ENCODE results near the gene CALML6. TPM values are rescaled to one million over a fixed set of nuclear protein-coding genes. Genes with fewer than 3 reads are reported as not detected.

The CALML6 gene
- polyA plus RNA-seq (2012; ENCODE audit: insufficient read depth, insufficient read length, low read depth) = 0.39 TPM

GRCh38 chr1:1914971-1915692 is at the start of gene CALML6:
Gene CALML6 (plus strand): TSS chr1:1915260. CDS start chr1:1915281, 21 bp downstream.
- TF ChIP-seq CTCF (IDR thresholded peaks at IDR 0.05; ENCODE audit: low read depth, low read length) = no peak
- no peak for DNase-seq
- Histone ChIP-seq H3K27me3 (no peaks in the 10 kb centered on the region), H3K4me1 (no peaks in the 10 kb centered on the region), H3K9me3 (no peaks in the 10 kb centered on the region), H3K36me3 (no peaks in the 10 kb centered on the region), H3K4me3 (ENCODE audit: low read depth, low read length) (no peak within 1 kb of the TSS)

- Histone ChIP-seq H3K9me3 (no peaks in the 10 kb centered on the region), H3K4me1 (peaks cover 4% of the 10 kb centered on the region; the same call in 1 of the 2 replicates), H3K4me3 (ENCODE audit: low read depth, low read length) (no peak overlapping the region), H3K27me3 (no peaks in the 10 kb centered on the region), H3K36me3 (peaks cover 18% of the 10 kb centered on the region)
- DNase-seq = no peak
- TF ChIP-seq CTCF (IDR thresholded peaks at IDR 0.05; ENCODE audit: low read depth, low read length) = no peak
These were observed 47.9 kb upstream of the CALML6 start for GRCh38 chr1:1867164-1867563.

GRCh38 chr1:1869469-1869868 is 45.6 kb upstream of the CALML6 start:
- DNase-seq = no peak
- peaks cover 33% of the 10 kb centered on the region for H3K36me3 ChIP-seq

GRCh38 chr1:1872329-1872994 is 42.6 kb upstream of the CALML6 start:
- H3K27me3 ChIP-seq = no peaks in the 10 kb centered on the region
- H3K4me3 ChIP-seq (ENCODE audit: low read depth, low read length) = no peak overlapping the region
- no peak for DNase-seq
- H3K9me3 ChIP-seq = no peaks in the 10 kb centered on the region
- peaks cover 58% of the 10 kb centered on the region for H3K36me3 ChIP-seq
- H3K4me1 ChIP-seq = no peaks in the 10 kb centered on the region
- TF ChIP-seq CTCF (IDR thresholded peaks at IDR 0.05; ENCODE audit: low read depth, low read length) = no peak

More at GRCh38 chr1:1869469-1869868, 45.6 kb upstream of the CALML6 start:
- TF ChIP-seq CTCF (IDR thresholded peaks at IDR 0.05; ENCODE audit: low read depth, low read length) = no peak
- Histone ChIP-seq H3K9me3 (no peaks in the 10 kb centered on the region), H3K27me3 (no peaks in the 10 kb centered on the region), H3K4me3 (ENCODE audit: low read depth, low read length) (no peak overlapping the region), H3K4me1 (peaks cover 3% of the 10 kb centered on the region; the same call in 1 of the 2 replicates)

GRCh38 chr1:1873186-1873585 is 41.9 kb upstream of the CALML6 start:
- no peak for TF ChIP-seq CTCF (IDR thresholded peaks at IDR 0.05; ENCODE audit: low read depth, low read length)
- no peaks in the 10 kb centered on the region for H3K27me3 ChIP-seq

GRCh38 chr1:1874901-1875300 is 40.2 kb upstream of the CALML6 start:
- no peak for TF ChIP-seq CTCF (IDR thresholded peaks at IDR 0.05; ENCODE audit: low read depth, low read length)
- H3K4me3 ChIP-seq (ENCODE audit: low read depth, low read length) = no peak overlapping the region
- H3K4me1 ChIP-seq = no peaks in the 10 kb centered on the region
- DNase-seq = no peak
- no peaks in the 10 kb centered on the region for H3K9me3 ChIP-seq
- peaks cover 78% of the 10 kb centered on the region for H3K36me3 ChIP-seq
- H3K27me3 ChIP-seq = no peaks in the 10 kb centered on the region

More at GRCh38 chr1:1873186-1873585, 41.9 kb upstream of the CALML6 start:
- H3K4me1 ChIP-seq = no peaks in the 10 kb centered on the region
- peaks cover 65% of the 10 kb centered on the region for H3K36me3 ChIP-seq
- no peak overlapping the region for H3K4me3 ChIP-seq (ENCODE audit: low read depth, low read length)
- no peak for DNase-seq
- no peaks in the 10 kb centered on the region for H3K9me3 ChIP-seq
